ENCODE results near the gene VPS37B.

DNA sequence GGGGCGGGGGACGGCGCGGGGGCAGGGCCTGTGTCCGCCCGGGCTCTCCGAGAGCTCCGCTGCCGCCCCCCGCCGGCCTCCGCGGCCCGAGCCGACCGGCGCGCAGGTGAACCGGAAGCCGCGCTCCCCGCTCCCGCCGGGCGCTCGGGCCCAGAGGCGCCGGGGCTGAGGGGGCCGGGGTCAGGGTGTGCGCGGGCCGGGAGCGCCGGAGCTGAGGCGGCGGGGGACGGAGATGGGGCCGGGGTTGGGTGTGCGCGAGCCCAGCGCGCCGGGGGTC is 60.2 kb downstream of the VPS37B start:
- TF ChIP-seq, protein P1, sequence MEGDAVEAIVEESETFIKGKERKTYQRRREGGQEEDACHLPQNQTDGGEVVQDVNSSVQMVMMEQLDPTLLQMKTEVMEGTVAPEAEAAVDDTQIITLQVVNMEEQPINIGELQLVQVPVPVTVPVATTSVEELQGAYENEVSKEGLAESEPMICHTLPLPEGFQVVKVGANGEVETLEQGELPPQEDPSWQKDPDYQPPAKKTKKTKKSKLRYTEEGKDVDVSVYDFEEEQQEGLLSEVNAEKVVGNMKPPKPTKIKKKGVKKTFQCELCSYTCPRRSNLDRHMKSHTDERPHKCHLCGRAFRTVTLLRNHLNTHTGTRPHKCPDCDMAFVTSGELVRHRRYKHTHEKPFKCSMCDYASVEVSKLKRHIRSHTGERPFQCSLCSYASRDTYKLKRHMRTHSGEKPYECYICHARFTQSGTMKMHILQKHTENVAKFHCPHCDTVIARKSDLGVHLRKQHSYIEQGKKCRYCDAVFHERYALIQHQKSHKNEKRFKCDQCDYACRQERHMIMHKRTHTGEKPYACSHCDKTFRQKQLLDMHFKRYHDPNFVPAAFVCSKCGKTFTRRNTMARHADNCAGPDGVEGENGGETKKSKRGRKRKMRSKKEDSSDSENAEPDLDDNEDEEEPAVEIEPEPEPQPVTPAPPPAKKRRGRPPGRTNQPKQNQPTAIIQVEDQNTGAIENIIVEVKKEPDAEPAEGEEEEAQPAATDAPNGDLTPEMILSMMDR (IDR thresholded peaks at IDR 0.05): no peak
- no peak for TF ChIP-seq POLR2A (IDR thresholded peaks at IDR 0.05; ENCODE audit: low read depth)

Data from esophagus muscularis mucosa (tissue), 3 donors.